ENCODE measurements around the gene COL13A1. TPM values are rescaled to one million over a fixed set of nuclear protein-coding genes. Genes with fewer than 3 reads are reported as not detected.

COL13A1 gene
- total RNA-seq, 1 donor from 2014 or later, result 13.0 TPM

DNA sequence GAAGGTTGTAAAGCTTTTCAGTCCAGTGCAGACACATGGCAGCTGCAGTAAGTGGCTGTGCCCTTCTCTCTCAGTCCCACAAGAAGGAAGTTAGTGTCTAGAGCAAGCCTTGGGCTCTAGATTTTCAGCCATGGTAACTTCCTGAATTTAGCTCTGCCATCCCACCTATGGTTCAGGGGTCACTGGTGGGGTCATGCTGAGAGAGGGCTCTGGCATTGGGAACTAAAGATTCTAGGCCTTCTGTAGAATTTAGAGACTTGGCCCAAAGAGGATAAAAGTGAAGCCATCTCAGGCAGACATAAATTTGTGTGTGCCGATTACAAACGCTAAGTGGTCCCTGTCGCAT lies 113.5 kb downstream of the COL13A1 start:
- Histone ChIP-seq H3K9ac (ENCODE audit: low read depth in 1 of 3, low read length in 3 of 3) (no peak overlapping the region), H3K4me3 (ENCODE audit: low read length in 3 of 3) (no peak overlapping the region), H3K27me3 (ENCODE audit: control insufficient read depth in 3 of 3, insufficient read depth in 3 of 3, low read length in 3 of 3) (peaks cover 0 to 2% (median 2%) of the 10 kb centered on the region in 3 donors), H3K27ac (ENCODE audit: low read depth, low read length) (no peak overlapping the region), H3K36me3 (ENCODE audit: control insufficient read depth in 3 of 3, insufficient read depth in 3 of 3, low read length in 3 of 3) (peaks cover 0 to 9% (median 0%) of the 10 kb centered on the region in 3 donors), H3K9me3 (ENCODE audit: control insufficient read depth in 3 of 3, low read length in 3 of 3) (no peaks in the 10 kb centered on the region), H3K4me1 (ENCODE audit: control insufficient read depth in 3 of 3, insufficient read depth in 3 of 3, low read length in 3 of 3) (peaks cover 12 to 23% (median 19%) of the 10 kb centered on the region in 3 donors)

DNA sequence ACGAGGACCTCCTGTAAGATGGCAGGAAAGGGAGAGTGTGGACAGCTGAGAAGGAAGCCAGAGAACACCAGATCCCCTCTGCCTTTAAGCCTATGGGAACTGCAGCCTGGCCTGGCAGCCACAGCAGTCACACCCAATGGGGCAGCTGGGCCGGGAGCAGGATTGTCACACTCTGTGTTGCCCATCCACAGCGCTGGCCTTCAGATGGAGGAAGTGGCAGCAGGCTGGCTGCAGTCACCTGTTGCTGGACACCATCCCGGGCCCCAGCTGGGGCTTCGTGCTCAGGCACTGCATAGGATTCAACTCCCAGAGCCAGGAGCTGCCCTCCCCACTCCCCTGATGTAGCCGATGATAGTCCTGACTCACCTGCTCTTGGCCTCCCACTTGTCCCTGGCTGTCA lies 114.4 kb downstream of the COL13A1 start:
- Histone ChIP-seq H3K27ac (ENCODE audit: low read depth, low read length) (no peak overlapping the region), H3K27me3 (ENCODE audit: control insufficient read depth in 3 of 3, insufficient read depth in 3 of 3, low read length in 3 of 3) (peaks cover 0 to 5% (median 2%) of the 10 kb centered on the region in 3 donors), H3K4me3 (ENCODE audit: low read length in 3 of 3) (no peak overlapping the region), H3K9me3 (ENCODE audit: control insufficient read depth in 3 of 3, low read length in 3 of 3) (no peaks in the 10 kb centered on the region), H3K4me1 (ENCODE audit: control insufficient read depth in 3 of 3, insufficient read depth in 3 of 3, low read length in 3 of 3) (peaks cover 8 to 21% (median 14%) of the 10 kb centered on the region in 3 donors), H3K36me3 (ENCODE audit: control insufficient read depth in 3 of 3, insufficient read depth in 3 of 3, low read length in 3 of 3) (peaks cover 0 to 9% (median 0%) of the 10 kb centered on the region in 3 donors), H3K9ac (ENCODE audit: low read depth in 1 of 3, low read length in 3 of 3) (no peak overlapping the region)

DNA sequence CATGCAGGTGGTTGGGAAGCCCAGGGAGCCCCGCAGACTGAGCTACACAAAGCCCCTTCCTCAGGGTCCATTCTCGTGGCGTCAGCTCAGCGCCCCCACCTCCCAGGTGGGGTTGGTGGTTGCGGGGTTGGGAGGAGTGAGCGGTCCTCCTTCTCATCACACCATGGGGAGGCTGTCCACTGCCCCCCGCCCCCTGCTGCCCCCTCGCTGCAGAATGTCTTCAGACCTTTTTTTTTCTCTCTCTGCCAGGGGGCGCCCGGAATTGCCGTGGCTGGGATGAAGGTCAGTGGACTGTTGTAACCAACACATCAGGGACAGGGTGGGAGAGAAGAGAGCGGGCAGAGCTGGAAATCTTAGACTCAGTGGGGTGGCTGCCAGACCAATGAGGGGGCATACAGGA lies 116.3 kb downstream of the COL13A1 start:
- Histone ChIP-seq H3K4me1 (ENCODE audit: control insufficient read depth in 3 of 3, insufficient read depth in 3 of 3, low read length in 3 of 3) (peaks cover 0 to 4% (median 1%) of the 10 kb centered on the region in 3 donors), H3K4me3 (ENCODE audit: low read length in 3 of 3) (no peak overlapping the region), H3K36me3 (ENCODE audit: control insufficient read depth in 3 of 3, insufficient read depth in 3 of 3, low read length in 3 of 3) (peaks cover 0 to 9% (median 0%) of the 10 kb centered on the region in 3 donors), H3K9me3 (ENCODE audit: control insufficient read depth in 3 of 3, low read length in 3 of 3) (no peaks in the 10 kb centered on the region), H3K9ac (ENCODE audit: low read depth in 1 of 3, low read length in 3 of 3) (no peak overlapping the region), H3K27me3 (ENCODE audit: control insufficient read depth in 3 of 3, insufficient read depth in 3 of 3, low read length in 3 of 3) (peaks cover 0 to 5% (median 2%) of the 10 kb centered on the region in 3 donors), H3K27ac (ENCODE audit: low read depth, low read length) (no peak overlapping the region)

DNA sequence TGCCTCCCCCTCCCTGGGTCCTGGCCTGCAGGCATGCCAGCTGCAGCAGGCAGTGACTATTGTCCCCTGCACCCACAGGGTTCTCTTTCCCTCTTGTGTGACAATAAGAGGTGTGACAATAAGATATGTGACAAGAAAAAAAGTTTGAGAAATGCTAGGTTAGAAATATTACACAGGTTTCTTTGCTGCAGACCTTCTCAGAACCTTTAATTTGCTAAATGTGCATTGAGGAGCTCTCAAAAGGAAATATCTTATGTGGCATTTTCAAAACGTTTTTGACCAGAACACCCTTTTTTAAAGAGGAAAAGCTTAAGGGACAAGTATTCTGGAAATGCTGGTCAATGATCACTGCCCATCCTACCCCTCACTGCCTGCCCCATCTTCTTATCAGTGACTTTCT lies 117.5 kb downstream of the COL13A1 start:
- H3K27ac ChIP-seq (ENCODE audit: low read depth, low read length), result no peak overlapping the region
- H3K9me3 ChIP-seq (ENCODE audit: control insufficient read depth in 3 of 3, low read length in 3 of 3), result no peaks in the 10 kb centered on the region
- peaks cover 0 to 9% (median 0%) of the 10 kb centered on the region in 3 donors for H3K36me3 ChIP-seq (ENCODE audit: control insufficient read depth in 3 of 3, insufficient read depth in 3 of 3, low read length in 3 of 3)
- H3K4me3 ChIP-seq (ENCODE audit: low read length in 3 of 3), result no peak overlapping the region
- H3K27me3 ChIP-seq (ENCODE audit: control insufficient read depth in 3 of 3, insufficient read depth in 3 of 3, low read length in 3 of 3), result peaks cover 0 to 5% (median 2%) of the 10 kb centered on the region in 3 donors
- H3K4me1 ChIP-seq (ENCODE audit: control insufficient read depth in 3 of 3, insufficient read depth in 3 of 3, low read length in 3 of 3), result peaks cover 0 to 3% (median 0%) of the 10 kb centered on the region in 3 donors
- H3K9ac ChIP-seq (ENCODE audit: low read depth in 1 of 3, low read length in 3 of 3), result no peak overlapping the region

DNA sequence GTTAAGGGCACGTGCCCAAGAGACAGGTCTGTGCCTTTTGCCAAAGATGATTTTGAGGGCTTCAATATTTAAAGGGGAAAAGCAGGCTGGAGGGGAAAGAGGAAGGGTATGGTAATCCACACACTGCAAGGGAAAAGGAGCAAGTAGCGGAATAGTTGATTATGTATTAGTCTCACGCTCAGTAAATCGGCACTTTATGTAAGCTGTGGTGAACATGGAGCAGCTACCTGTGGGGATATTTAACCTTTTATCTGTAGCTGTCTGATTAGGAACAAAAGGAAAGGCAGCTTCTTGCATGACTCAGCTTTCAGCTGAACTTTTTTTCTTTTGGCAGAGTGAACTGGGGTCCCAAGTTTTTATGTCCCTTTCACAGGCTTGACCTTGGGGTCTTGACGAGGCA lies 123.4 kb downstream of the COL13A1 start:
- H3K27me3 ChIP-seq (ENCODE audit: control insufficient read depth in 3 of 3, insufficient read depth in 3 of 3, low read length in 3 of 3), result peaks cover 0 to 3% (median 0%) of the 10 kb centered on the region in 3 donors
- H3K36me3 ChIP-seq (ENCODE audit: control insufficient read depth in 3 of 3, insufficient read depth in 3 of 3, low read length in 3 of 3), result no peaks in the 10 kb centered on the region
- no peaks in the 10 kb centered on the region for H3K9me3 ChIP-seq (ENCODE audit: control insufficient read depth in 3 of 3, low read length in 3 of 3)
- H3K4me1 ChIP-seq (ENCODE audit: control insufficient read depth in 3 of 3, insufficient read depth in 3 of 3, low read length in 3 of 3), result no peaks in the 10 kb centered on the region
- H3K27ac ChIP-seq (ENCODE audit: low read depth, low read length), result no peak overlapping the region
- no peak overlapping the region for H3K9ac ChIP-seq (ENCODE audit: low read depth in 1 of 3, low read length in 3 of 3)
- H3K4me3 ChIP-seq (ENCODE audit: low read length in 3 of 3), result no peak overlapping the region

DNA sequence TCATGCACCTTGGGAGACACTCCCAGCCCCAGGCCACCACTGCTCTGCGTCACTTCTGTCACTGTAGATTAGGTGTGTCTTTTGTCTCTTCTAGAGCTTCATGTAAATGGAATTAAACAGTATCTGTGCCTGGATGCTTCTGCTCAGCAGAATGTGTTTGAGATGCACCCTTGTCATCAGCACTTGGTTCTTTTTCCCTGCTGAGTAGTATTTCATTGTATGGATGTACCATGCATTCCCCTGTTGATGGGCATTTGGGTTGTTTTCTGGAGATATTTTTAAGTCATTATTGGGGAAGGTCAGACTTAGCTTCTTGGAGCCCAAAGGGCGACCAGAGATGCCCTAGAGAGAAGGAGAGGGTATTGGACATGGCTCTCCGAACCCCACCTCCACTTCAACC lies 126.6 kb downstream of the COL13A1 start:
- Histone ChIP-seq H3K9ac (ENCODE audit: low read depth in 1 of 3, low read length in 3 of 3) (no peak overlapping the region), H3K27ac (ENCODE audit: low read depth, low read length) (no peak overlapping the region), H3K27me3 (ENCODE audit: control insufficient read depth in 3 of 3, insufficient read depth in 3 of 3, low read length in 3 of 3) (peaks cover 0 to 3% (median 0%) of the 10 kb centered on the region in 3 donors), H3K36me3 (ENCODE audit: control insufficient read depth in 3 of 3, insufficient read depth in 3 of 3, low read length in 3 of 3) (peaks cover 0 to 2% (median 0%) of the 10 kb centered on the region in 3 donors), H3K4me3 (ENCODE audit: low read length in 3 of 3) (no peak overlapping the region), H3K9me3 (ENCODE audit: control insufficient read depth in 3 of 3, low read length in 3 of 3) (no peaks in the 10 kb centered on the region), H3K4me1 (ENCODE audit: control insufficient read depth in 3 of 3, insufficient read depth in 3 of 3, low read length in 3 of 3) (no peaks in the 10 kb centered on the region)

DNA sequence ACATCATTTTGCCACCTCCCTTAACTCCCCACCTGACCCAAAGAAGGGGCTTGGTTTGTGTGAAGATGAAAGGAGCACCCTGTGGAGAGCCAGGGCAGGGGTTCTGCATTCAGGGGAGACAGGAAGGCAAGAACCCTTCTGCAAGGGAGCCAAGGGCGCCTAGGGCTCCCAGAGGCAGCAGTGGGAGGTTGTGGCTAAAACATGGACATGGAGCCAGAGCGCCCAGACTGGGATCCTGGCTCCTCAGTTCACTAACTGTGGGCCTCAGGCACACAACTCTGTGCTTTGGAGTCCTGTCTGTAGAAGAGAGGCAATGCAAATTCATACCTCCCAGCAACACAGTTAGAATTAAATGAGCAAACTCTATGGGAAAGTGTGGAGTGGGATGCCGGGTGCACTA lies 127.9 kb downstream of the COL13A1 start:
- H3K9ac ChIP-seq (ENCODE audit: low read depth in 1 of 3, low read length in 3 of 3), result no peak overlapping the region
- H3K4me1 ChIP-seq (ENCODE audit: control insufficient read depth in 3 of 3, insufficient read depth in 3 of 3, low read length in 3 of 3), result no peaks in the 10 kb centered on the region
- H3K4me3 ChIP-seq (ENCODE audit: low read length in 3 of 3), result no peak overlapping the region
- peaks cover 0 to 3% (median 0%) of the 10 kb centered on the region in 3 donors for H3K27me3 ChIP-seq (ENCODE audit: control insufficient read depth in 3 of 3, insufficient read depth in 3 of 3, low read length in 3 of 3)
- no peaks in the 10 kb centered on the region for H3K9me3 ChIP-seq (ENCODE audit: control insufficient read depth in 3 of 3, low read length in 3 of 3)
- H3K27ac ChIP-seq (ENCODE audit: low read depth, low read length), result no peak overlapping the region
- peaks cover 0 to 2% (median 2%) of the 10 kb centered on the region in 3 donors for H3K36me3 ChIP-seq (ENCODE audit: control insufficient read depth in 3 of 3, insufficient read depth in 3 of 3, low read length in 3 of 3)

DNA sequence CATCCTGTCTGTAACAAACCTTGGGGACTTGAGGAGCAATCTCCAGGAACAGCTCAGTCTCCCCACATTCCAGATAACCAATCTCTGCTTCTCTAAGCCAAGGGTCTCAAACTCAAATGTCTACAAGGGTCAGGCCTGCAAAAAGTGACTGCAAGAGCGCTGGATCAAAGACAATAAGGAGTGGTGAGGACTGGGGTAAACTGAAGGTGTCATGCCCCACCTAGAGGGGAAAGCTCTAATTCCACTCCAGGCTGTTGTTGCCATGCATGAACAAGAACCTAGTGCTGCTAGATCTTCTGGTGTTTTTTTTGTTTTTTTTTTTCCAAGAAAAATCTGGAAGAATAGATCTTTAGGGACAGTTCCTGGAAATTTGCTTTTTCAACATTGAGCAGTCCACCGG lies 133.1 kb downstream of the COL13A1 start:
- Histone ChIP-seq H3K27me3 (ENCODE audit: control insufficient read depth in 3 of 3, insufficient read depth in 3 of 3, low read length in 3 of 3) (peaks cover 0 to 3% (median 0%) of the 10 kb centered on the region in 3 donors), H3K4me3 (ENCODE audit: low read length in 3 of 3) (no peak overlapping the region), H3K36me3 (ENCODE audit: control insufficient read depth in 3 of 3, insufficient read depth in 3 of 3, low read length in 3 of 3) (peaks cover 0 to 3% (median 2%) of the 10 kb centered on the region in 3 donors), H3K4me1 (ENCODE audit: control insufficient read depth in 3 of 3, insufficient read depth in 3 of 3, low read length in 3 of 3) (peaks cover 1 to 4% (median 3%) of the 10 kb centered on the region in 3 donors), H3K9me3 (ENCODE audit: control insufficient read depth in 3 of 3, low read length in 3 of 3) (no peaks in the 10 kb centered on the region), H3K9ac (ENCODE audit: low read depth in 1 of 3, low read length in 3 of 3) (no peak overlapping the region), H3K27ac (ENCODE audit: low read depth, low read length) (no peak overlapping the region)

DNA sequence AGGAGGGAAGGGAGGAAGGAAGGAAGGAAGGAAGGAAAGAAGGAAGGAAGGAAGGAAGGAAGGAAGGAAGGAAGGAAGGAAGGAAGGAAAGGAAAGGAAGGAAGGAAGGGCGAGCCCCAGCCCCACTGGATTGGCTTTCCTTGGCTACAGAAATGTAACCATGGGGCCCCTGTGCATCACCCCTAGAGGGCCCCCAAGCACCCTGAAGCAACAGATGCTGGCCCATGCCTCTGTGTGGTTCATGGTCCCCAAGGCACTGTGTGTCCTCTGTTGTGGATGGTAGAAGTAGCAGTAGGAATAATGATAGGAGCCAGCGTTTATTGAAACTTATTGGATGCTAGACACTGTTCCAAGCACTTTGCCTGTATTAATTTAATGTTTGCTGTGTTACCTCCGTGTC lies 134.4 kb downstream of the COL13A1 start:
- Histone ChIP-seq H3K9ac (ENCODE audit: low read depth in 1 of 3, low read length in 3 of 3) (no peak overlapping the region), H3K36me3 (ENCODE audit: control insufficient read depth in 3 of 3, insufficient read depth in 3 of 3, low read length in 3 of 3) (peaks cover 2 to 10% (median 8%) of the 10 kb centered on the region in 3 donors), H3K4me1 (ENCODE audit: control insufficient read depth in 3 of 3, insufficient read depth in 3 of 3, low read length in 3 of 3) (peaks cover 4 to 7% (median 6%) of the 10 kb centered on the region in 3 donors), H3K27me3 (ENCODE audit: control insufficient read depth in 3 of 3, insufficient read depth in 3 of 3, low read length in 3 of 3) (no peaks in the 10 kb centered on the region), H3K9me3 (ENCODE audit: control insufficient read depth in 3 of 3, low read length in 3 of 3) (peaks cover 0 to 5% (median 4%) of the 10 kb centered on the region in 3 donors), H3K4me3 (ENCODE audit: low read length in 3 of 3) (no peak overlapping the region), H3K27ac (ENCODE audit: low read depth, low read length) (no peak overlapping the region)

DNA sequence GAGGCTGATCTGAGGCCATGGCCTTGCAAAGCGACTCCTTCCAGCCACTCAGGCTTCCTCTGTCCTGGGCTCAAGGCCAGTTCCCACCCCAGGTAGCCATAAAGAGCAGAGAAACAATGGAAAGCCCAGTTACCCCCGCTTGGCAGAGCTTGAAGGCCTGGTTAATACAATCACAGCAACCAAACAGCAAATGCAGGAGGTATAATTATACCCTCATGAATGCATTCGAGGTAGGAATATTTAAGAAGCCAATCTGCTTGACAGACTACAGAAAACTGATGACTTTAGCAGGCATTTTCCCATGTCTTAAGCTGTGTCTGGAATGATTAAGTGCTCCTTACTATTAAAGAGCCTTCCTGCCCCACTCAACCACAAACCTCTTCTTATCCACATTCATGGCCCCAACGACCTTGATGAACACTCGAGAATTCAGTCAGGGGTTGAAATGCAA lies 136.9 kb downstream of the COL13A1 start:
- Histone ChIP-seq H3K9me3 (ENCODE audit: control insufficient read depth in 3 of 3, low read length in 3 of 3) (peaks cover 0 to 8% (median 7%) of the 10 kb centered on the region in 3 donors), H3K27me3 (ENCODE audit: control insufficient read depth in 3 of 3, insufficient read depth in 3 of 3, low read length in 3 of 3) (no peaks in the 10 kb centered on the region), H3K36me3 (ENCODE audit: control insufficient read depth in 3 of 3, insufficient read depth in 3 of 3, low read length in 3 of 3) (peaks cover 2 to 14% (median 12%) of the 10 kb centered on the region in 3 donors), H3K4me3 (ENCODE audit: low read length in 3 of 3) (no peak overlapping the region), H3K4me1 (ENCODE audit: control insufficient read depth in 3 of 3, insufficient read depth in 3 of 3, low read length in 3 of 3) (peaks cover 4 to 7% (median 6%) of the 10 kb centered on the region in 3 donors), H3K9ac (ENCODE audit: low read depth in 1 of 3, low read length in 3 of 3) (no peak overlapping the region), H3K27ac (ENCODE audit: low read depth, low read length) (no peak overlapping the region)
